ENCODE measurements around the gene EEFSEC.

The EEFSEC gene

DNA sequence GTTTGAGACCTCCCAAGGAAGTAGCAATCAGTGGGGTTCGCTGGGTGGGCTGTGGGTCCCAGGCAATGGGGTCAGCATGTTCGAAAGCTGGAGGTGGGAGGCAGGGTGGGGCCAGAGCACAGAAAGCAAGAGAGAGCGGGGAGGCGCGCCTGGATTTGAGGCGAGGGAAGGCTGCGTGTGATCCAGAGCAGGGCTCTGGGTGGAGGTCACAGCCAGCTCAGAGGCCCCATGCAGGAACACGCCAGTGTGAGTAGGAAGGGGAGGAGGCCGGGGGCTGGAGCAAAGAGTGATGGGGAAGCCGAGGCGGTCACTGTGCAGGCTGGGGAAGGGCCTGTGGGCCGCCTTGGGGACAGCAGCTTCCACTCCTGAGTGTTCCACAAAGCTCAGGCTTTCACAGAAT is 304.7 kb downstream of the EEFSEC start:
- DNase-seq = no peak

Measured in 8988T (cell line).